ENCODE data around the gene ISG20.

Gene ISG20

DNA sequence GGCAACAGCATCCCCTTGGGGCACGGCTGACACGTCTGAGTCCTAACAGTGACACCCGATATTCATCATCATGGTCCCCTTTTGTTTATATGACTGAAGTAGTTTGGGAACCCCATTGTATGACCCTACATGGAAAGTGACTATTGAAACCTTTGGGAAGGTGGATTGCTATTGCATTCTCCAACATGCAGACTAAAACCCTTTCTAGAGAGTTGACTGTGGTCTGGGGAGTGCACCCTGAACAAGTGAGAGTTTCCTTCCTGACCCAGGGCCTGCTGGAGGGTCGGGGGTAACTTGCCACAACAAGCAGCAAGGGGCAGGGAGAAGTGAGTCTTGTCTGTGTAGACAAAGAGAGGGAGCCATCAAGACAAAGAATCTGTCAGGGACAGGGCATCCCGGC is 54.4 kb downstream of the ISG20 start:
- DNase-seq, result no peak

GRCh38 chr15:88695101-88695500 is 56.3 kb downstream of the ISG20 start:
- DNase-seq, result peak; percentile 75

- no peak for DNase-seq
These were observed 57.0 kb downstream of the ISG20 start for GRCh38 chr15:88695691-88696251.

GRCh38 chr15:88696254-88696653 is 57.4 kb downstream of the ISG20 start:
- no peak for DNase-seq

DNA sequence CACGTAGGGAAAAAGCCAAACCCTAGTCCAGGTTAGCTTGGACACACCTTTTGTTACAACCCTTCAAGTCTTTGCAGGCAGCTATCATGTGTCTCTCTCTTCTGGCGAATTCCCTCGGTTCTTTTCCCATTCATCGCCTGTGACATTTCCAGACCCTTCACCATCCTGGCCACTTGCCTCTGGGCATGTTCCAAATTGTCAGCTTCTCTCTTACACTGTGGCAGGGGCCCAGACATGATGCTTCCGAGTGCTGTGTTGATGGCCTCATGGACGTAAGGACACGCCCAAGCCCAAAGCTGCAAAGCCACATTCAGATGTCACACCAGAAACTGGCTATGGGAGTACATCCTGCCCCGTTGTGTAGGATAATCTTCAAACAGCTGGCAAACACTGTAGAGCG is 58.5 kb downstream of the ISG20 start:
- DNase-seq, result no peak

DNA sequence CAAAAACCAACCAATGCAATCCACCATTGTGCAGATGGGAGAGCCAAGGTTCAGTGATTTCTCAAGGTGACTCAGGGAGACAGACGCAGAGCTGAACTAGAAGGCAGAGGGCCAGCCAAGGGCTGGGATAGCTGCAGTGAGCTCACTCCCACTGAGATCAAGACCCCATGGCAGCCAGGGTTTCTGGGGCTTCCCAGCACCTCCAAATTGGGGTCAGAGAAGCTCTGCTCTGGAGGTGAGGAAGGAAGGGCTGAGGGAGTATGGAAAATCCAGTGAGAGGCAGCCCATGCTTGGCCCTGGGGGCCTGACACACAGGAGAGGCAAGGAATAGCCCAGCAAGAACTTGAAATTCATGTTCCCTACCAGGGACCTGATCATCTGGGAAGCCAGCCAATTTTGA is 61.0 kb downstream of the ISG20 start:
- DNase-seq, result no peak

DNA sequence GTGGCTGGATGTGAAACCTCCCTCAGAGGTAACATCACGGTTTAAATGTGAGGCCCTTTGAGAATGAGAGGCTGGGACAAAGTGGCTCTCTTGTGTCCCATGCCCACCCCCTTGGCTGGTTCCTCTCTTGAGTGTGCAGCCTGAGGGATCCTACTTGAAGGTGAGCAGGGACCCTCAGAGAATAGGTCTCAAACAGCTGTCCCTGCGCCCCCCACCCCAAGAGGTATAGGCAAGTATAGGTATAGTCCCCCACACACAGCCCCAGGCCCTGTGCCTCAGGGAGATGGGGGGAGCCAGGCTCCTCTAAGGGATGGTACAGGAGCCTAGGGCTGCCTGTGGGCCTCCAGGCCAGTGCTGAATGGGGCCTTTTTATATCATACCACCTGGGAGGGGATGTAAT is 61.9 kb downstream of the ISG20 start:
- DNase-seq, result no peak

DNA sequence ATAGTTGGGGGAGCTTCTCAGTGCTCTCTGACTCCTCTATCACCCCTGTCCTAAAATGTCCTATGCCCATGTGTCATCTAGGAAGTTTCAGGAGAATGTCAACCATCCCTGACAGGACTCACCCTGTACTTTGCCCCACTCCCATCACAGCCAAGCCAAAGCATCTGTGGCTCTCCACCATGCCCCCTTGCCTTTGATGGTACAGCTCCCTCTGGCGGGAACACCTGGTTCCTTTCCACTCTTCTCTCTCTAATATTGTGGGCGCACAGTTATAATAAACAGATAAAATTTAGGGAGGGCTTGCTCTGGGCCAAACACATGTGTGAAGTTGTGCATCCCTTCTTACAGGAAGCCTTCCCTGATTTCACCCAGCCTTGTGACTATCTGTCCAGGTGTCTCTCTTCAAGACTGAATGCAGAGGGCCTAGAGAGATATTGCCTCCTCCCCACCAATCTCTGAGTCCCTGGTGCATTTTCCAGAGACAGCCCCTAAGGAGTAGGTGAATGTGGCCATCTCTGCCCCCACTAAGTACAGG is 62.8 kb downstream of the ISG20 start:
- no peak for DNase-seq

GRCh38 chr15:88702983-88703382 is 64.2 kb downstream of the ISG20 start:
- no peak for DNase-seq

DNA sequence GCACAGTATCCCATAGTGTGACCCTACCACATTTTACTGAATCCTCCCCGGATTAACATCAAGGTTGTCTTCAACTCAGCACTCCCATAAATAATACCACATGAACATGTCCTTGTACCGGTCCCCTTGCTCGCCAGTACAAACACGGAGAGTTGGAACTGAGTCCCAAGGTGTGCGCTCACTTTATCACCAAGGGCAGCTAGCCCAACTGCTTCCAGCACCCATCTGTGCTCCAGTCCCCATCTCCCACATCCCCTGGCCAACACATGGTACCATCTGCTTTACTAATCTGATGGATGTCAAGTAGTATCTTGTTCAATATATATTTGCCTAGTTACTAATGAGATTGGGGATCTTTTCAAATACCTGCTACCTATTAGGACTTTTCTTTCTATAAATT is 64.7 kb downstream of the ISG20 start:
- no peak for DNase-seq

GRCh38 chr15:88704791-88705768 is 66.3 kb downstream of the ISG20 start:
- peak; percentile 85 for DNase-seq

DNA sequence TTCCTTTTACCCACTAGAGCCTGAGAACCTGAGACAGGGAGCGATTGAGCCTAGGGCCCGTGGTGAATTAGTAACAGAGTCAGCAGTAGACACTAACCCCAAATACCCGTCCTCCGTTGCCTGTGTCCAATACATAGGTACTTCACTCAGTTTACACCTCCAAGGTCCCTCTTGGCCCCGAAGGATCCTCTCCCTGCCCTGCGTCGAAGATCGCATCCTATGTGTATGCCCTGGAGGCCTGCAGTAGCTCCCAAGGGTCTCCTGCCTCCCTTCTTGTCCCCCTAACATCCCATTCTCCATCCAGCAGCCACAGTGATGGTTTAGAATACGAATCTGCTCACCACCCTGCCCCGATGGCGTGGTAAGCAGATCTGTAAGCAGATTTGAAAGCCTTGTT is 67.0 kb downstream of the ISG20 start:
- DNase-seq, result no peak

All from fibroblast of skin of back (primary cell).